GM12801 (cell line): ENCODE results near the gene PLXNB1.

ENCODE experiments used
- CTCF ChIP-seq: IDR thresholded peaks from one replicate; pipeline ENCODE4 v1.5.1; 2011; ENCODE audit warnings: control low read depth; ENCODE audit not compliant: insufficient read length; ENCODE audit errors: extremely low read depth

Gene PLXNB1

DNA sequence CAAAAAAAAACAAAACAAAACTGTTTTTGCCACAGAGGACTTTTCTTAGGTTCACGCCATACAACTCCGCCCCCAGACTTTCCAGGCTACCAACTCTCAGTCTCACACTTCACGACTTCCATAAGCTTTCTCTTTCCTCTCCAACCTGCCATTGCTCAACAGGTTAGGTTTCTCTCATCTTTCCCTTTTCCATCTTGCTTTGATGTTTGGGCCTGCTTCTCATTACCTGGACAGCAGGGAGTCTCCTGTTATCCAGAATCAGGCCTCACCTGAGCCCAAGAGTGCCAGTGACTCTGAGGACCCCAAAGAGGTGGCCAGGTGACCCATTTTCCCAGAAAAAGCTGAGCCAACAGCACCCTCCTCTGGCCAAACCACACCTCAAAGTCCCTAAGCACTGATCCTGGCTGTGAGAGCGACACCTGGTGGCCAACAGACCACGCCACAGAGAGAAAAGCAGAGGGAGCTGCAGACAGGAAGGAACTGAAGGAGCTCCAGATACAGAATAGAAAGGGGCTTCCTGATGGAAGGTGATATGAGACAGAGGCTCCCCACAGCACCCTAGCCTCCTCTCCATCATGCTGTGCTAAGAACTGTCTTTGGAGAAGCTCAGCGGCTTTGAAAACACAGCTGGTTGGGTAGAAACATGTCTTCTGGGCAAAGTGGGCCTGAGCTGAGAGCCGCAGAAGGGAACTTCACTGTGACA, 6.0 kb upstream of the PLXNB1 start:
- TF ChIP-seq CTCF, result peak; percentile 87

DNA sequence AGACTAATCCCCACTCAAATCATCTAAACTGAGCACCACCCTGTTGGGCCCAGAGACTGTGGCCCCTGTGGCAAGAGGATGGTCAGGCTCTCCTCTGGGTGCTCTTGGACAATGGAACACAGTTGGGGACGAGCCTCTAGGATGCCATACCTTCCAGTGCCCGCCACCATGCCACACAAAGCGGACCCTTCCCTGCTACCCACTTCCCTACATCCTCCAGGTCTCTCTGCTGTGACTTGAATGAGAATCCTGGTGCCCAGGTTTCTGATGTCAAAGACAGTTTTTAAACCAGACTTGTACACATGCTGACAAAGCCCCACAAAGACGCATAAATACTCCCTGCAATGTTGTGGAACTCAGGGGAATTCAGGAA, 5.3 kb upstream of the PLXNB1 start:
- no peak for TF ChIP-seq CTCF

DNA sequence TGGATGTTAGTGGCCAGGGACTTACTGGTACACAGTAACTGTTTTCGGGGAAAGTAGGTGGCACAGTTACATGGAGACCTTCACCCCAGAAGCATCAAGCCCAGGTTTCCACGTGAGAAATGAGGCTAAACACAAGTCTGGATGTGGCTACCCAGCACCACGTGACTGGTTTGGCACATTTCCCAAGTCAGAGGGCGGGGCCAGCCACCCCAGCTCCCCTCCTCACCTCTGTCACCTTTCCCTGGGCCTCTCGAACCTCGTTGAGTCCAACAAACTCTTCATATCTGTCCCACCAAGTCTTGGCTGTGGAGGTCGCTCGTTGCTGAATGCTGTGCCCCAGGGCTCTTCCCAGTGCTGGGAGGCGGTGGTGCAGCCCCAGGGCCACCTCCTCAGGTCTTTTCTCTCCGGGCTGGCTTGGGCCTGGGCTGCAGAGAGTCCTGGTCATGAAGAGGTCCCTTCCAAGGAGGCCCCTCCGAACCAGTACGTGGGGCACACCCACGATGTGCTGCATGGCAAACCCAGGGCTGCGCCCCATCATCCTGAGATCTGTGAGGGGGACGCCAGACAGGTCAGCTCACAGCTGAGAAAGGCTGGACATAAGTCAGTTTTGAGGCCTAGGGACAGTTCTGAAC, 4.8 kb upstream of the PLXNB1 start:
- TF ChIP-seq CTCF, result no peak

DNA sequence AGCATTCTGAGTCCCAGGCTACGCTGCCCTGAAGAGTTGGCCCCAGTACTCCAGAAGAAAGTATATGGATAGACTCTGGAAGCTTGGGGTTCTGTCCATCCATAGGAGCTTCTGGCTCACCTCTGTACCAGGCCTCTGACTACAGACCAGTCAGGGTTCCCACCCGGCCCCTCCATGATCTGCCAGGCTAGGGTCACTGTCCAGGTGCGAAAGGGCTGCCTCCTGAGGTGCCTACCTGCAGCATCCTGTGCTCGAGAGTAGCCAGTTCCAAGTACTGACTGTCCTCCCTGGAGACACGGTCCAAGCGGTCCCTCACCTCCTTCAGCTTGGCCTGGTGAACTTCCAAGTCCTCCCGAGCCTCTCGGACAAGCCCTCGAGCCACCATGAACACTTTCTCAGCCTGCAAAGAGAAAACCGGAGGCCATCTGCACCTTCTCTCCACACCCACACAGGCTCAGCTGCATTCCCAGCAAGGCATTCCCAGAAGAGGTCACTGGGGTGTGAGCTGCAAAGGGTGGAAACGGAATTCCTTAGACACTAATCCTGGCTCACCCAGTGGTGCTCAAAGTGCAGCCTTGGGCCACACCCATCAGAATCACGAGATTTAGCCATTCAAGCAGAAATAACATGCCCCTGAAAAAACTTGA, 3.7 kb upstream of the PLXNB1 start:
- TF ChIP-seq CTCF, result no peak

GRCh38 chr3:48432411-48433371, 2.8 kb upstream of the PLXNB1 start:
- no peak for TF ChIP-seq CTCF

- TF ChIP-seq CTCF, result no peak
Observed at GRCh38 chr3:48431224-48432029, 1.5 kb upstream of the PLXNB1 start.
